ENCODE data around the gene TRIM67. TPM values are rescaled to one million over a fixed set of nuclear protein-coding genes. Genes with fewer than 3 reads are reported as not detected.

Gene TRIM67
- total and polyA plus RNA-seq, 8 donors = under 0.01 to 0.09 (median 0.05) TPM

DNA sequence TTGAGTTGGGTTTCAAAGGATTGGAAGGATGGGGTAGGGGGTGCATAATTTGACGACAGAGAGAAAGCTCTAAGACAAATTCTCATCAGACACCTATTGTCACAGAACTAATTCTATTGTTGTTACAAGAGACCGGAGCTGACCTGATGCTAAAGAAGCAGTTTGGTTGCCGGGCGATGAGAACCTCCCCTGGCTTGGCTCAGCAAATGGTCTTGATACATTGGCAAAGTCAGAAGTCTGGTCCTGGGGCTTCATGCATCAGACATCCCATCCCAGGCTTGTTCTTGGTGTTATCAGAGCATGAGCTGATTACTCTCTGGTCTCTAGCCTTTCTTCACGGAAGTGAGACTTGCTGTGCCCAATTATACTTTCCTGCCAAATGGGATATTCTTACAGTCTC is 15.4 kb downstream of the TRIM67 start:
- DNase-seq (no peak), FAIRE-seq (no peak), ATAC-seq (no peak)
- H3K27me3 ChIP-seq = no peaks in the 10 kb centered on the region
- H3K36me3 ChIP-seq = no peaks in the 10 kb centered on the region
- H3K4me1 ChIP-seq = no peaks in the 10 kb centered on the region
- H3K9me3 ChIP-seq = no peaks in the 10 kb centered on the region
- intact Hi-C loops (cut with DNase I) = no loop called here
- WGBS, 2 donors = 35 to 46% methylated on average over 5 of the region's 5 CpGs
- no peak overlapping the region for H3K27ac ChIP-seq
- H3K4me3 ChIP-seq = no peak overlapping the region
- TF ChIP-seq, protein P1, sequence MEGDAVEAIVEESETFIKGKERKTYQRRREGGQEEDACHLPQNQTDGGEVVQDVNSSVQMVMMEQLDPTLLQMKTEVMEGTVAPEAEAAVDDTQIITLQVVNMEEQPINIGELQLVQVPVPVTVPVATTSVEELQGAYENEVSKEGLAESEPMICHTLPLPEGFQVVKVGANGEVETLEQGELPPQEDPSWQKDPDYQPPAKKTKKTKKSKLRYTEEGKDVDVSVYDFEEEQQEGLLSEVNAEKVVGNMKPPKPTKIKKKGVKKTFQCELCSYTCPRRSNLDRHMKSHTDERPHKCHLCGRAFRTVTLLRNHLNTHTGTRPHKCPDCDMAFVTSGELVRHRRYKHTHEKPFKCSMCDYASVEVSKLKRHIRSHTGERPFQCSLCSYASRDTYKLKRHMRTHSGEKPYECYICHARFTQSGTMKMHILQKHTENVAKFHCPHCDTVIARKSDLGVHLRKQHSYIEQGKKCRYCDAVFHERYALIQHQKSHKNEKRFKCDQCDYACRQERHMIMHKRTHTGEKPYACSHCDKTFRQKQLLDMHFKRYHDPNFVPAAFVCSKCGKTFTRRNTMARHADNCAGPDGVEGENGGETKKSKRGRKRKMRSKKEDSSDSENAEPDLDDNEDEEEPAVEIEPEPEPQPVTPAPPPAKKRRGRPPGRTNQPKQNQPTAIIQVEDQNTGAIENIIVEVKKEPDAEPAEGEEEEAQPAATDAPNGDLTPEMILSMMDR (IDR thresholded peaks at IDR 0.05) = no peak

DNA sequence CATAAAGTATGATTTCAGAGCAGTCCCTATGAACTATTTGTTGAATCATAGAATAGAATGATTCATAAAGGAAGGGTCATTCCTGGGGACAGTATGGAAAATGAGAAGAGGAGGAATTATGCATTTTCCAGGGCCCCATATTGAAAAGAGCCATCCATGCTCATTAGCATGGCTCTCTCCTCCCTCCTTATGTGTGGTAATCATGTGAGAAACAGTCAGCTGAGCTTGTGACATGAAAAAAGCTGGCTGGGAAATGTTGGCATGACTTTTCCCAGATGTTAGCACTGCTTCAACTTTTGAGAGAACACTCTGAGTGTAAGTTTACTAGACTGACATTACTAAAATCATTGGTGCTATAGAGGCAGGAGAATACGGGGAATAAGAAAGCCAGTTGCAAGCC is 16.1 kb downstream of the TRIM67 start:
- DNase-seq (no peak), FAIRE-seq (no peak), ATAC-seq (no peak)
- TF ChIP-seq, protein P1 (IDR thresholded peaks at IDR 0.05) = no peak
- 58 to 88% methylated on average over 1 of the region's 1 CpG for WGBS, 2 donors
- Histone ChIP-seq H3K4me1 (no peaks in the 10 kb centered on the region), H3K36me3 (no peaks in the 10 kb centered on the region), H3K4me3 (no peak overlapping the region), H3K9me3 (no peaks in the 10 kb centered on the region), H3K27me3 (no peaks in the 10 kb centered on the region), H3K27ac (no peak overlapping the region)
- intact Hi-C loops (cut with DNase I) = no loop called here

DNA sequence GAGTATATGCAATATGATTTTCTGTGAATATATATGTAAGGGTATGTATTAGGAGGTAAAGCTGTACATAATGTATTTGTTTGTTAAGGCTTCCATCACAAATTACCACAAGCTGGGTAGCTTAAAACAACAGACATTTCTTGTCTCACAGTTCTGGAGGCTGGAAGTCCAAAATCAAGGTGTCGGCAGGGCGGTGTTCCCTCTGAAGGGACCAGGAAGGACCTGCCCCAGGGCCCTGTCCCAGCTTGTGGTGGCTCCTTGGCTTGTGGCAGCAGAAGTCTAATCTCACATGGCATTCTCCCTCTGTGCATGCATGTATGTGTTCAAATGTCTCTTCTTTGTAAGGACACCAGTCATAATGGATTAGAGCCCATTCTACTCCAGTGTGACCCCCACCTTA is 17.1 kb downstream of the TRIM67 start:
- H3K27ac ChIP-seq = no peak overlapping the region
- no peaks in the 10 kb centered on the region for H3K9me3 ChIP-seq
- DNase-seq (no peak), FAIRE-seq (no peak), ATAC-seq (no peak)
- H3K4me3 ChIP-seq = no peak overlapping the region
- H3K4me1 ChIP-seq = no peaks in the 10 kb centered on the region
- H3K27me3 ChIP-seq = no peaks in the 10 kb centered on the region
- intact Hi-C loops (cut with DNase I) = no loop called here
- no peaks in the 10 kb centered on the region for H3K36me3 ChIP-seq
- TF ChIP-seq, protein P1 (IDR thresholded peaks at IDR 0.05) = no peak
- 98 to 100% methylated on average over 2 of the region's 2 CpGs for WGBS, 2 donors

DNA sequence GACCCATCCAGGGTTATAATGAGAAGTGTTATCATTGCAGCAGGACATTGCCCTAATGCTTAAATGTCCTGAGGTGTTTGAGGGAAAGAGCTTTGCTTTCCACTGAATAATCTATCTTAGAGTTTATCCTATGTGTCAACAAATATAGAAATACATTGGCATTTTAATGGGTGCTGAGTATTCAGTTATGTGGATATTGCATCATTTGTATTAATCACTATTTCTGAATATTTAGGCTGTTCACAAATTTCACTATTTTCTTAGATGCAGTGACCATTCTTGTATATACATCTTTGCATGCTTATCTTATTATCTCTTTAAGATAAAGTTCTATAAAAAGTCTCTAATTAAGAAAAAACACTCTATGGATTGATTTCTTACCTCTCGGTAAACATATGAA is 18.2 kb downstream of the TRIM67 start:
- no peaks in the 10 kb centered on the region for H3K27me3 ChIP-seq
- WGBS, 2 donors = 96 to 97% methylated on average over 1 of the region's 1 CpG
- intact Hi-C loops (cut with DNase I) = no loop called here

DNA sequence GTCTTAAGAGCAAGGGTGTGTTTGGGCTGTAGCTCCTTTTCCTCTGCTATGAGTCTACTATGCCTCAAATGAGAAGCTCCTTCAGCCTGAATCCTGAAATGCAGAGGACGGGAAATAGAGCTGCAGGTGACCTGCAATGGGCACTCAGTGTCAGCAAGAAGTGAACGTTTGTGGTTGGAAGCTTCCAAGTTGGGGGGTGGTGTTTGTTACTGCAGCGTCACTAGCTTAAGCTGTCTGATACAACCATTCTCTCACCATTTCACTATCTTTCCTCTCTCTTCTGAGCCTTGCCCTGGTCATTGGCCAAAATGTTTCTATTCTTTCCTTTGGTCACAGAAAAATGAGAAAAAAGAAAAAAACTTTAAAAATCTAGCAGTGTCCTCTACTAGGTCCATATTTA is 19.4 kb downstream of the TRIM67 start:
- Histone ChIP-seq H3K36me3 (no peaks in the 10 kb centered on the region), H3K9me3 (no peaks in the 10 kb centered on the region), H3K4me3 (no peak overlapping the region), H3K27me3 (no peaks in the 10 kb centered on the region), H3K27ac (no peak overlapping the region), H3K4me1 (no peaks in the 10 kb centered on the region)
- intact Hi-C loops (cut with DNase I) = no loop called here
- WGBS, 2 donors = 71 to 76% methylated on average over 3 of the region's 3 CpGs
- DNase-seq (no peak), FAIRE-seq (no peak), ATAC-seq (no peak)
- TF ChIP-seq, protein P1 (IDR thresholded peaks at IDR 0.05) = no peak

More for the DNA sequence above, 18.2 kb downstream of the TRIM67 start:
- FAIRE-seq (no peak), DNase-seq (no peak), ATAC-seq (no peak)
- Histone ChIP-seq H3K4me1 (no peaks in the 10 kb centered on the region), H3K4me3 (no peak overlapping the region), H3K9me3 (no peaks in the 10 kb centered on the region), H3K36me3 (no peaks in the 10 kb centered on the region), H3K27ac (no peak overlapping the region)
- TF ChIP-seq, protein P1 (IDR thresholded peaks at IDR 0.05) = no peak

All from pancreas (tissue), 10 donors.